Gastroesophageal sphincter (tissue), 4 donors: ENCODE data around the gene ASAP2. TPM values are rescaled to one million over a fixed set of nuclear protein-coding genes. Genes with fewer than 3 reads are reported as not detected.

Experiments
- ATAC-seq: fragments of 150-250 bp; one replicate; pipeline ENCODE4 v1.9.1; 2016; ENCODE audit warnings: mild to moderate bottlenecking, moderate library complexity
- H3K27ac ChIP-seq, 4 donors: fragments of 200-600 bp; sonication (generic) in 3 of 4; 1 replicate in 3 of 4; 2 replicates in 1 of 4; pipeline ENCODE4 v1.5.1; 2016 to 2019
- H3K27me3 ChIP-seq: fragments of 200-600 bp; sonication (generic); one replicate; pipeline ENCODE4 v1.5.1; 2019
- H3K36me3 ChIP-seq, 2 donors: fragments of 200-600 bp; sonication (generic); one replicate each; pipeline ENCODE4 v1.5.1; 2019; ENCODE audit warnings: control low read depth in 1 of 2
- H3K4me1 ChIP-seq, 3 donors: fragments of 200-600 bp; sonication (generic); 1 replicate in 2 of 3; 2 replicates in 1 of 3; pipeline ENCODE4 v1.5.1; 2016 to 2019; ENCODE audit warnings: control low read depth in 2 of 3
- H3K4me3 ChIP-seq, 2 donors: fragments of 200-600 bp; sonication (generic); one replicate each; pipeline ENCODE4 v1.5.1; 2019; ENCODE audit warnings: mild to moderate bottlenecking in 1 of 2, moderate library complexity in 1 of 2
- H3K9me3 ChIP-seq, 3 donors: fragments of 200-600 bp; sonication (generic); one replicate each; pipeline ENCODE4 v1.5.1; 2017 to 2019; ENCODE audit warnings: control low read depth in 2 of 3
- EP300 ChIP-seq: sonication (generic); formaldehyde crosslinking; IDR thresholded peaks from one replicate; pipeline ENCODE4 v1.6.1; 2017; ENCODE audit warnings: antibody characterized with exemption, mild to moderate bottlenecking
- POLR2A ChIP-seq, 2 donors: fragments of 450-650 bp; IDR thresholded peaks; one replicate each; pipeline ENCODE4 v1.6.1; 2017; ENCODE audit warnings: antibody characterized with exemption in 2 of 2, mild to moderate bottlenecking in 2 of 2, moderate library complexity in 1 of 2
- POLR2AphosphoS5 ChIP-seq: sonication (generic); formaldehyde crosslinking; IDR thresholded peaks from one replicate; pipeline ENCODE4 v1.6.1; 2017; ENCODE audit warnings: antibody characterized with exemption
- WGBS, 2 donors: methylation state at CpG; one replicate each; pipeline ENCODE4 v1.1.5; 2018; ENCODE audit warnings: low coverage in 1 of 2; 5-methylcytosine and 5-hydroxymethylcytosine counted together
- total RNA-seq, 4 donors: library from RNA; depleted of rRNA; stranded (reverse); fragments of >200 nt; gene quantifications; one replicate each; pipeline ENCODE4 v1.1.0, GENCODE V29; 2016
- TF ChIP-seq, protein P1 (sequence below), 4 experiments: fragments of 200-600 bp in 2 of 4; fragments of 450-650 bp in 2 of 4; sonication (generic) in 1 of 4; IDR thresholded peaks; one replicate each; pipeline ENCODE4 v1.5.1; 2017 to 2019; ENCODE audit warnings: antibody characterized with exemption in 4 of 4, mild to moderate bottlenecking in 2 of 4, moderate library complexity in 2 of 4

Gene ASAP2
- total RNA-seq, 4 donors from 2014 or later: 18.3 to 31.4 (median 26.2) TPM

DNA sequence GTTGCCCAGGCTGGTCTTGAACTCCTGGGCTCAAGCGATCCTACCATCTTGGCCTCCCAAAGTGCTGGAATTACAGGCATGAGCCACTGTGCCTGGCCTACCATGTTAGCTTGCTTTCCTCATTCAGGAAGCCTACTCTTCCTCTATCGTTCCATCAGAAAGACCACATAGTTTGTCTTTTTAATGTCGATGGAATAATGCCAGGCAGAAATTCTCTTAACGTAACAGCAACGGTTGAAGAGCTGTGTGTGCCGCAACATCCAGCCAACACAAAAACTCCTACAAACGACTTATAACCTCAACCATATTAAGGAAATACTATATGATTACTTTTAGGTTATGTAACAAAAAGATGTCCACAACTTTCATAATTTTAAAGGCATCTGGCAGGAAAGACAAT lies 206.2 kb downstream of the ASAP2 start:
- no peak overlapping the region for H3K4me3 ChIP-seq
- 60 to 83% methylated on average over 6 to 7 of the region's 7 CpGs for WGBS, 2 donors
- TF ChIP-seq, protein P1, sequence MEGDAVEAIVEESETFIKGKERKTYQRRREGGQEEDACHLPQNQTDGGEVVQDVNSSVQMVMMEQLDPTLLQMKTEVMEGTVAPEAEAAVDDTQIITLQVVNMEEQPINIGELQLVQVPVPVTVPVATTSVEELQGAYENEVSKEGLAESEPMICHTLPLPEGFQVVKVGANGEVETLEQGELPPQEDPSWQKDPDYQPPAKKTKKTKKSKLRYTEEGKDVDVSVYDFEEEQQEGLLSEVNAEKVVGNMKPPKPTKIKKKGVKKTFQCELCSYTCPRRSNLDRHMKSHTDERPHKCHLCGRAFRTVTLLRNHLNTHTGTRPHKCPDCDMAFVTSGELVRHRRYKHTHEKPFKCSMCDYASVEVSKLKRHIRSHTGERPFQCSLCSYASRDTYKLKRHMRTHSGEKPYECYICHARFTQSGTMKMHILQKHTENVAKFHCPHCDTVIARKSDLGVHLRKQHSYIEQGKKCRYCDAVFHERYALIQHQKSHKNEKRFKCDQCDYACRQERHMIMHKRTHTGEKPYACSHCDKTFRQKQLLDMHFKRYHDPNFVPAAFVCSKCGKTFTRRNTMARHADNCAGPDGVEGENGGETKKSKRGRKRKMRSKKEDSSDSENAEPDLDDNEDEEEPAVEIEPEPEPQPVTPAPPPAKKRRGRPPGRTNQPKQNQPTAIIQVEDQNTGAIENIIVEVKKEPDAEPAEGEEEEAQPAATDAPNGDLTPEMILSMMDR (IDR thresholded peaks at IDR 0.05): no peak
- TF ChIP-seq POLR2AphosphoS5: no peak
- TF ChIP-seq EP300: no peak
- TF ChIP-seq POLR2A (IDR thresholded peaks at IDR 0.05): no peak
- no peak for ATAC-seq
- H3K27ac ChIP-seq: no peak overlapping the region
- H3K9me3 ChIP-seq: no peaks in the 10 kb centered on the region
- peaks cover 0 to 89% of the 10 kb centered on the region in 2 donors for H3K36me3 ChIP-seq
- H3K27me3 ChIP-seq: no peaks in the 10 kb centered on the region
- H3K4me1 ChIP-seq: peaks cover 0 to 6% (median 1%) of the 10 kb centered on the region in 3 donors

DNA sequence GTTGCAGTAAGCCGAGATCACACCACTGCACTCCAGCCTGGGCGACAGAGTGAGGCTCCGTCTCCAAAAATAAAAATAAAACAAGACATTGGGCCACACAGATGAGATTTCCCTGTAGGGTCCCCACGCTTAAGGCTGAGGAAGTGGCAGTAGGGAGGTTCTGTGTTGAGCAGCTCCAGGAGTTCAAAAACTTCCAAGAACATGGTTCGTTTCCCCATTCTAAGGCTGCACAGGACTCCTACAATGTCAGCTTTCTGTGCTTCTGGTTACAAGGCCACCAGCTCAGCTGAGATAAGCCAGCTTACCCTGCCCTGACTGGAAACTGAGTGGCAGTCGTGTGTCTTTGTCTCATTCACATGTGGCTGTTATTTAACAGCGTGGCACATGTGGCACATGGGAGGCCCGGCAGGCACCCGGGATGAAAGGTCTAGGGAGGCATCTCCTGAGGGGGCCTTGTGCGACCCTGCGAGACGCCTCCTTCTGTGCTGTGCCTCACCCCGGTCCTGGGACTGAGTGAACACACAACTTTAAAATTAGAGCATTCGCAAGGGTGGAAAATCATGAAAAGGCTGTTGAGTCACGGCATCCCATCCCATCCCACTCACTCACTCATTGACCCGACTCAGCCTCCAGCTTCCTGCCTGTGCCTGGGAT lies 209.0 kb downstream of the ASAP2 start:
- no peak for TF ChIP-seq EP300
- no peak for TF ChIP-seq POLR2A (IDR thresholded peaks at IDR 0.05)
- TF ChIP-seq POLR2AphosphoS5: no peak
- TF ChIP-seq, protein P1 (IDR thresholded peaks at IDR 0.05): no peak
- Histone ChIP-seq H3K27ac (no peak overlapping the region), H3K4me1 (peaks cover 0 to 17% (median 4%) of the 10 kb centered on the region in 3 donors), H3K27me3 (no peaks in the 10 kb centered on the region), H3K9me3 (no peaks in the 10 kb centered on the region), H3K36me3 (peaks cover 0 to 64% of the 10 kb centered on the region in 2 donors), H3K4me3 (no peak overlapping the region)
- no peak for ATAC-seq
- WGBS, 2 donors: 82 to 100% methylated on average over 1 to 9 of the region's 16 CpGs

DNA sequence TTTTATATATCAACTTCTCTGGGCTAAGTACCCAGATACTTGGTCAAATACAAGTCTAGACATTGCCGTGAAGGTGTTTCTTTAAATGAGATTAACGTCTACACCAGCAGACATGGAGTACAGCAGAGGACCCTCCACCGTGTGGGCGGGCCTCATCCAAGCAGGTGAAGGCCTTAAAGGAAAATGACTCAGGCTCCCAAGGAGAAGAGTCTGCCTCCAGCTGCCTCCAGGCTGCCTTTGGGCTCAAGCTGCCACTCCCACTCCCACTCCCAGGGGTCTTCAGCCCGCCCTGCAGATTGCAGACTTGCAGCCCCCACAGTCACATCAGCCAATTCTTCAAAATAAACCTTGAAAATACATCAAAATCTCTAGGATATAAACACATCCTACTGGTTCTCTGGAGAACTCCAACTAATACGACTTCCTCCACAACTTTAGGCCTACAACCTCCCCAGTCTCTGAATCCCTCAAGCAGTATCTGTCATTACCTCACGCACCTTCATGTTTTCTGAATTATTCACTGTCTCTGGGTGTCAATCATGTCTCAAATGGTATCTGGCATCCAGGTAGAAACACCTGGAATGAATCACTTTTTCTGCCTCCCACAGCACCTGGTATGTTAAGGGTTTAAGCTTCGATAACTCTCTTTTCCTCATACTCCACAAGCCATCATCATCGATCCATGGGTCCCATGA lies 209.8 kb downstream of the ASAP2 start:
- Histone ChIP-seq H3K9me3 (no peaks in the 10 kb centered on the region), H3K4me3 (no peak overlapping the region), H3K4me1 (peaks cover 0 to 25% (median 10%) of the 10 kb centered on the region in 3 donors), H3K27me3 (no peaks in the 10 kb centered on the region), H3K36me3 (peaks cover 0 to 57% of the 10 kb centered on the region in 2 donors), H3K27ac (no peak overlapping the region)
- ATAC-seq: no peak
- 80 to 98% methylated on average over 5 of the region's 9 CpGs for WGBS, 2 donors
- TF ChIP-seq, protein P1 (IDR thresholded peaks at IDR 0.05): no peak
- no peak for TF ChIP-seq POLR2AphosphoS5
- no peak for TF ChIP-seq EP300
- TF ChIP-seq POLR2A (IDR thresholded peaks at IDR 0.05): no peak

DNA sequence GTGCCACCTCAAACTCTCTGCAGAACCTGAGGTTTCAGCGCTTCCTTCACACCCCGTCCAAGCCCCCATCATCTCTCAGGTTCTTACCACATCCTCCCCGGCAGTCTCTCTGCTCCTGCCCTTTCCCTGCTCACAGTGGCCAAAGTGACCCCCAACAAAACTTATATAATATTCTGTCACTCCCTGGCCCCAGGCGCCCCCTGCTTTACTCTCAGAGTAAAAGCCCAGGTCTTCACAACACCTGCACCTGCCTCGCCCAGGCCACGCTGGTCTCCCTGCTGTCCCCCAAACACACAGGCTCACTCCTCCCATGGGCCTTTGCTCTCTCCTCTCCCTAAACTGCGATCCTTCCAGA lies 210.3 kb downstream of the ASAP2 start:
- TF ChIP-seq, protein P1 (IDR thresholded peaks at IDR 0.05): no peak
- no peak for TF ChIP-seq EP300
- no peak for TF ChIP-seq POLR2A (IDR thresholded peaks at IDR 0.05)
- TF ChIP-seq POLR2AphosphoS5: no peak
- H3K36me3 ChIP-seq: peaks cover 0 to 51% of the 10 kb centered on the region in 2 donors
- ATAC-seq: no peak
- H3K27me3 ChIP-seq: no peaks in the 10 kb centered on the region
- H3K4me1 ChIP-seq: peaks cover 0 to 30% (median 15%) of the 10 kb centered on the region in 3 donors
- no peaks in the 10 kb centered on the region for H3K9me3 ChIP-seq
- no peak overlapping the region for H3K4me3 ChIP-seq
- no peak overlapping the region for H3K27ac ChIP-seq
- WGBS, 2 donors: 98 to 100% methylated on average over 4 to 7 of the region's 7 CpGs

DNA sequence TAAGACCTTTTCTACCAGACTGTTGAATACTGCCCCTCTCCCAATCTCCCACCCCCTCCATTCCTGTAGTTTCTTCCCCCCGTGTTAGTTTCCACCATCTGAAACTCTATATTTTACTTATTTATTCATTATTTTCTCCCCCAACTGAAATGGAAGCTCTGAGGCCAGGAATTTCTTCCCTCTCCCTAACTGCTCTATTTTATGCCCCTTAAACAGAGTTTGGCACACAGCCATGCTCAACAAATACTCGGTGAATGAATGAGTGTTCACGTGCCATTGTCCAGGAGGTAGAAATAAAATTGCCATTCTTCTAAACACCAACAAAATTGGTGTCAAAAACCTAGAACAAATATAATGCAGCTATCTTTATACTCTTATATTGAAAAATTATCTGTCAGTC lies 211.1 kb downstream of the ASAP2 start:
- Histone ChIP-seq H3K36me3 (peaks cover 0 to 46% of the 10 kb centered on the region in 2 donors), H3K9me3 (no peaks in the 10 kb centered on the region), H3K4me3 (no peak overlapping the region), H3K27me3 (no peaks in the 10 kb centered on the region), H3K27ac (no peak overlapping the region), H3K4me1 (peaks cover 0 to 38% (median 17%) of the 10 kb centered on the region in 3 donors)
- ATAC-seq: no peak
- 24 to 58% methylated on average over 2 to 3 of the region's 3 CpGs for WGBS, 2 donors
- TF ChIP-seq POLR2A (IDR thresholded peaks at IDR 0.05) (no peak), EP300 (no peak), POLR2AphosphoS5 (no peak)
- TF ChIP-seq, protein P1 (IDR thresholded peaks at IDR 0.05): no peak
